Mesothelial cell of epicardium (in vitro differentiated cells): ENCODE measurements around the gene CCZ1B. TPM values are rescaled to one million over a fixed set of nuclear protein-coding genes. Genes with fewer than 3 reads are reported as not detected.
"Not testable (repeated sequence)": the region's sequence is repeated elsewhere in the genome, so short reads cannot be mapped to it uniquely, and the experiment has no call there.

Experiments
- DNase-seq, 2 experiments: peaks; one replicate each; pipeline ENCODE4 v3.0.0; 2021; ENCODE audit warnings: low spot score in 2 of 2; ENCODE audit not compliant: unreplicated experiment in 2 of 2
- H3K27ac Mint-ChIP-seq: 2 replicates; pipeline ENCODE4 v1.8.0; 2021; ENCODE audit warnings: mixed read lengths
- H3K27me3 Mint-ChIP-seq: 2 replicates; pipeline ENCODE4 v1.8.0; 2021; ENCODE audit warnings: low read depth, mixed read lengths
- H3K36me3 Mint-ChIP-seq: 2 replicates; pipeline ENCODE4 v1.8.0; 2021; ENCODE audit warnings: mixed read lengths
- H3K4me1 Mint-ChIP-seq: 2 replicates; pipeline ENCODE4 v1.8.0; 2021; ENCODE audit warnings: mixed read lengths
- H3K4me3 Mint-ChIP-seq: 2 replicates; pipeline ENCODE4 v1.8.0; 2021; ENCODE audit warnings: mild to moderate bottlenecking, moderate library complexity, mixed read lengths
- H3K9me3 Mint-ChIP-seq: 2 replicates; pipeline ENCODE4 v1.8.0; 2021; ENCODE audit warnings: mixed read lengths
- total RNA-seq: library from RNA; stranded (reverse); gene quantifications from 3 replicates; pipeline ENCODE4 v1.2.1, GENCODE V29; 2021
- TF ChIP-seq, protein P1 (sequence below): fragments of 200-600 bp; sonication (generic); IDR thresholded peaks from one replicate; pipeline ENCODE4 v1.5.0; 2021; ENCODE audit warnings: antibody characterized with exemption; ENCODE audit not compliant: unreplicated experiment

Gene CCZ1B
- total RNA-seq, 1 donor from 2014 or later, result 68.1 TPM

- not testable (repeated sequence) for H3K36me3 Mint-ChIP-seq, DNase-seq, H3K9me3 Mint-ChIP-seq, H3K4me1 Mint-ChIP-seq, H3K4me3 Mint-ChIP-seq, H3K27ac Mint-ChIP-seq
- H3K27me3 Mint-ChIP-seq, result peaks cover 36% of the 10 kb centered on the region
These were observed 21.7 kb upstream of the CCZ1B start for GRCh38 chr7:6847751-6848150.

DNA sequence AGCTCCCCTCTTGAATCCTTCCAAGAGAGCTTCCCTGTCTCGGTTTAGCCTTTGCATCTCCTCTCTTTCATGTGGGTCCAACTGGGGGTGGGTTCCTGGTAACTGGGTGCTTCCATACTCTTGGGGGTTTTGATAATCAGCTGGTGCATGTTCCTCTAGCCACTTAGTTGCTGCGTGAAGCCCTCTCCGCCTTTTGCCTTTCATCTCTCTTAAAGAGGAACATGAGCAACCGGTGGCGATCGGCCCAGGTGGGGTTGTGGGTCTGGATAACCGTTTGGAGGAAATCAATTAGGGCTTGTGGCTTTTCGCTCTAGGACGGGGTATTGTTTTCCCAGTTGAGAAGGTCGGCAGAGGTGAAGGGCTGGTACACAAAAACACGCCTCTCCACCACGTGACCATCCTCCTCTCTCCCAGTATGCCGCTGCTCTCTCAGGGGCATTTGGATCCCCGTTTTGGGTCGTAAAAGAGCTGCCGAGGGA, 19.9 kb upstream of the CCZ1B start:
- not testable (repeated sequence) for H3K27ac Mint-ChIP-seq, H3K36me3 Mint-ChIP-seq, DNase-seq, H3K9me3 Mint-ChIP-seq, H3K4me3 Mint-ChIP-seq, H3K4me1 Mint-ChIP-seq
- peaks cover 52% of the 10 kb centered on the region for H3K27me3 Mint-ChIP-seq

DNA sequence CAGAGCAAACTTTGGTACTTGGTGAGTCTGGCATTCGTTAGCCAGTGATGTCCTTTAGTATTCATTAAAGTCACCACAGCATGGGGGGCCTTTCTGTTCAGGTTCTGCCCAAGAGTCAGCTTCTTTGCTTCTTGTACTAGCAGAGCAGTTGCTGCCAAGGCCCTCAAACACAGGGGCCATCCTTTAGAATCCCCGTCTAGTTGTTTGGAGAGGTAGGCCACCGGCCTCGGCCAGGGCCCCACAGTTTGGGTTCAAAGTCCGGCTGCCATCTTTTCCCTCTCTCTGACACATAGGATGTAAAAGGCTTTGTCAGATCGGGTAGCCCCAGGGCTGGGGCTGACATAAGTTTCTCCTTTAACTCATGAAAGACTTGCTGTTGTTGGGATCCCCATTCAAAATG, 17.6 kb upstream of the CCZ1B start:
- H3K4me3 Mint-ChIP-seq, H3K27ac Mint-ChIP-seq, H3K9me3 Mint-ChIP-seq, H3K4me1 Mint-ChIP-seq, DNase-seq, H3K36me3 Mint-ChIP-seq: not testable (repeated sequence)
- peaks cover 62% of the 10 kb centered on the region for H3K27me3 Mint-ChIP-seq

DNA sequence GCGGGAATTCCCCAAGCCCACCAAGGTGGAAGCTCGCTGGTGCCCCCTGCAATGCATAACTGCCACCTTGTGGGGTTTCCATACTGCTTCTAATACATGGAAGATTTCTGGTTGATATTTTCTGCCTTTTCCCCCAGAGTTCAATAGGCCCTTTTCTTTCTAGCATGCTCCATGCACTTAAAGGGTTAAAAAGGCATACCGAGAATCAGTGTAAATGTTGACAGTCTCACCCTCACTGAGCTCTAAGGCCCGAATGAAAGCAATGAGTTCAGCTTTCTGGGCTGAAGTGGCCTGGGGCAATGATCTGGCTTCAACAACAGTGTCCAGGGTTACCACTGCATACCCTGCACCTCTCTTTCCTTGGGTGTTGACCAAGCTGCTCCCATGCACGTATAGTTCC, 17.0 kb upstream of the CCZ1B start:
- not testable (repeated sequence) for H3K27ac Mint-ChIP-seq

GRCh38 chr7:6842278-6842921, 16.3 kb upstream of the CCZ1B start:
- H3K4me1 Mint-ChIP-seq, DNase-seq, H3K9me3 Mint-ChIP-seq, H3K4me3 Mint-ChIP-seq, H3K36me3 Mint-ChIP-seq, H3K27ac Mint-ChIP-seq: not testable (repeated sequence)
- H3K27me3 Mint-ChIP-seq, result peaks cover 54% of the 10 kb centered on the region

More for the DNA sequence above, 17.0 kb upstream of the CCZ1B start:
- H3K27me3 Mint-ChIP-seq, result peaks cover 57% of the 10 kb centered on the region
- not testable (repeated sequence) for H3K36me3 Mint-ChIP-seq, H3K4me3 Mint-ChIP-seq, DNase-seq, H3K9me3 Mint-ChIP-seq, H3K4me1 Mint-ChIP-seq

- not testable (repeated sequence) for H3K9me3 Mint-ChIP-seq, H3K36me3 Mint-ChIP-seq, H3K27ac Mint-ChIP-seq, H3K4me3 Mint-ChIP-seq, H3K4me1 Mint-ChIP-seq, DNase-seq
- H3K27me3 Mint-ChIP-seq, result peaks cover 54% of the 10 kb centered on the region
These were observed 11.0 kb upstream of the CCZ1B start for GRCh38 chr7:6837081-6837480.

- H3K27me3 Mint-ChIP-seq, result peaks cover 54% of the 10 kb centered on the region
- not testable (repeated sequence) for H3K4me1 Mint-ChIP-seq, H3K36me3 Mint-ChIP-seq
These were observed 9.4 kb upstream of the CCZ1B start for GRCh38 chr7:6835521-6835920.

DNA sequence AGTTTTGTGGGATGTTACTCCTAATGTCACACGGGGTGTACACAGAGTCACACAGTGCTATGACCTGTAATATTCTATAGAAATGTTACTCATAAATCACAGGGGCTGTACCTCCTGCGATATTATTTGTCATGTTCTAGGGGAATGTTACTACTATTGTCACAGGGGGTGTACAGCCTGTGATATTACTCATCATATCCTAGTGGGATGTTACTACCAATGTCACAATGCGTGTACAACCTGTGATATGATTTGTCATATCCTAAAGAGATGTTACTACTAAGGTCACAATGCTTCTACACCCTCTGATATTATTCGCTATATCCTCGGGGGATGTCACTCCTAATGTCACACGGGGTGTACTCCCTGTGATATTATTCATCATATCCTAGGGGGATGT, 7.6 kb upstream of the CCZ1B start:
- Mint-ChIP-seq H3K4me1 (no peaks in the 10 kb centered on the region), H3K27me3 (peaks cover 62% of the 10 kb centered on the region), H3K36me3 (no peaks in the 10 kb centered on the region), H3K4me3 (no peak overlapping the region), H3K9me3 (no peaks in the 10 kb centered on the region), H3K27ac (no peak overlapping the region)
- TF ChIP-seq, protein P1, sequence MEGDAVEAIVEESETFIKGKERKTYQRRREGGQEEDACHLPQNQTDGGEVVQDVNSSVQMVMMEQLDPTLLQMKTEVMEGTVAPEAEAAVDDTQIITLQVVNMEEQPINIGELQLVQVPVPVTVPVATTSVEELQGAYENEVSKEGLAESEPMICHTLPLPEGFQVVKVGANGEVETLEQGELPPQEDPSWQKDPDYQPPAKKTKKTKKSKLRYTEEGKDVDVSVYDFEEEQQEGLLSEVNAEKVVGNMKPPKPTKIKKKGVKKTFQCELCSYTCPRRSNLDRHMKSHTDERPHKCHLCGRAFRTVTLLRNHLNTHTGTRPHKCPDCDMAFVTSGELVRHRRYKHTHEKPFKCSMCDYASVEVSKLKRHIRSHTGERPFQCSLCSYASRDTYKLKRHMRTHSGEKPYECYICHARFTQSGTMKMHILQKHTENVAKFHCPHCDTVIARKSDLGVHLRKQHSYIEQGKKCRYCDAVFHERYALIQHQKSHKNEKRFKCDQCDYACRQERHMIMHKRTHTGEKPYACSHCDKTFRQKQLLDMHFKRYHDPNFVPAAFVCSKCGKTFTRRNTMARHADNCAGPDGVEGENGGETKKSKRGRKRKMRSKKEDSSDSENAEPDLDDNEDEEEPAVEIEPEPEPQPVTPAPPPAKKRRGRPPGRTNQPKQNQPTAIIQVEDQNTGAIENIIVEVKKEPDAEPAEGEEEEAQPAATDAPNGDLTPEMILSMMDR, result no peak
- DNase-seq, result no peak

More at GRCh38 chr7:6835521-6835920, 9.4 kb upstream of the CCZ1B start:
- not testable (repeated sequence) for H3K4me3 Mint-ChIP-seq, H3K27ac Mint-ChIP-seq, DNase-seq, H3K9me3 Mint-ChIP-seq

- TF ChIP-seq, protein P1, result no peak
- no peak overlapping the region for H3K4me3 Mint-ChIP-seq
- H3K27ac Mint-ChIP-seq, result no peak overlapping the region
- H3K36me3 Mint-ChIP-seq, result no peaks in the 10 kb centered on the region
- H3K27me3 Mint-ChIP-seq, result peaks cover 67% of the 10 kb centered on the region
- no peaks in the 10 kb centered on the region for H3K9me3 Mint-ChIP-seq
- no peak for DNase-seq
- no peaks in the 10 kb centered on the region for H3K4me1 Mint-ChIP-seq
These were observed 5.1 kb upstream of the CCZ1B start for GRCh38 chr7:6831018-6831725.

DNA sequence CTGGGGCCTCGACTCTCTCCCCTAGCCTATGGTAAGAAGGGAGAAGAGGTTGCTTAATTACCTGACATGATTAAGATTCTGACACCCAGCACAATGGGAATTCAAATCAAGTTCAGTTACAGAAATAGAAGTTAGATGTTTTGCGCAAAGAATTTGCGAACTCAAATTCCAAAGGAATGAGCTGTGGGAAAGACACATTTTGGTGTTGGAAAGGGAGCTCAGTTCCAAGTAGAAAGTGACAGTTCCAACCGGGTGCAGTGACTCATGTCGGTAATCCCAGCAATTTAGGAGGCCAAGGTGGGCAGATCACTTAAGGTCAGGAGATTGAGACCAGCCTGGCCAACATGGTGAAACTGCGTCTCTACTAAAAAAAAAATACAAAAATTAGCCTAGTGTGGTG, 4.0 kb upstream of the CCZ1B start:
- H3K9me3 Mint-ChIP-seq, H3K4me1 Mint-ChIP-seq, H3K27ac Mint-ChIP-seq: not testable (repeated sequence)

DNA sequence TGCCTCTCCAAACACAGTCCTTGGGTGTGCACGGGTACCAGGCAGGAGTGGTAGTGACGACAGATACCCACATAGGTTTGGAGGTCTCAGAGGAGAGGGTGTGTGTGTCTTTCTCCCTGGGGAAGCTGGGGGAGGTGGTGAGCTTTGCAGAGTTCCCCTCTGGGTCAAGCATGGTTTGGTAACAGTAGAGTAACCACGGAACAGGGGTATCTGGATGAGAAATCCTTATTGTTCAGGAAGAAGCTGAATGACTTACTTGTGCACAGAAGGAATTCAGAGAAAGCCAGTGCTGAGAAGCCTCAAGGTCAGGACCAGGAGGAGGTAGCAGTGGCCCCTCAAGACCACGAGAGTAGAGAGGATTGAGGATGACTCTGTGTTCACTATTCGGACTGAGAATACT, 3.5 kb upstream of the CCZ1B start:
- H3K36me3 Mint-ChIP-seq, result not testable (repeated sequence)

More for the DNA sequence above, 4.0 kb upstream of the CCZ1B start:
- DNase-seq, H3K36me3 Mint-ChIP-seq, H3K4me3 Mint-ChIP-seq: not testable (repeated sequence)
- peaks cover 57% of the 10 kb centered on the region for H3K27me3 Mint-ChIP-seq

DNA sequence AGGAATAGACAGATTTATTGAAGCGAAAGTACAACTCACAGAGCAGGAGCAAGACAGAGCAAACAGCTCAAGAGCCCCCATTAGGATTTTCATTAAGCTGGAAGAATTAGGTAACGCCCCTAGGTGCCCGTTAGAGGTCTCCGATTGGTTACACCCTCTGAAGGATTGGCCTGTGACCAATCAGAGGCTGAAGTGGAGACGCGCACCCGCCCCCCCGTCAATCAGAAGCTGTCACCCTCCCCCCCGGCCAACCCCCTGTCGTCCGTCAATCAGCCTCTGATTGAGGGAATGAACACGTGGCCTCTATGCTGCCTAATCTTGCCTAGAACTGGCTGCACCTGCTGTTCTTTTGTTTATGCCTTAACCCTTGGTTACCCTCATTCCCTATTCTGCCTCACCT, 1.1 kb upstream of the CCZ1B start:
- H3K36me3 Mint-ChIP-seq, DNase-seq, H3K9me3 Mint-ChIP-seq, H3K4me1 Mint-ChIP-seq: not testable (repeated sequence)
- H3K4me3 Mint-ChIP-seq, result peak overlapping the region; percentile 58
- H3K27me3 Mint-ChIP-seq, result peaks cover 38% of the 10 kb centered on the region
- peak overlapping the region; percentile 50 for H3K27ac Mint-ChIP-seq

More for the DNA sequence above, 3.5 kb upstream of the CCZ1B start:
- H3K27ac Mint-ChIP-seq, H3K4me1 Mint-ChIP-seq, H3K9me3 Mint-ChIP-seq, DNase-seq, H3K4me3 Mint-ChIP-seq: not testable (repeated sequence)
- H3K27me3 Mint-ChIP-seq, result peaks cover 53% of the 10 kb centered on the region
